H1 (cell line): ENCODE measurements around the gene FKBP1A. TPM values are rescaled to one million over a fixed set of nuclear protein-coding genes. Genes with fewer than 3 reads are reported as not detected.

ENCODE experiments used
- CTCF ChIA-PET: fragments of 300-600 bp; sonication (Branson Sonifier 250); formaldehyde crosslinking; loops from one replicate; lab custom pipeline; 2021; ENCODE audit not compliant: partially characterized antibody; lab: Charles Lee
- POLR2A ChIA-PET: fragments of 300-600 bp; sonication (Branson Sonifier 250); formaldehyde crosslinking; loops from one replicate; lab custom pipeline; 2021; ENCODE audit warnings: inconsistent platforms; ENCODE audit not compliant: partially characterized antibody; lab: Charles Lee
- DNase-seq, 2 experiments: peaks; one replicate each; pipeline versions ENCODE4 v3.0.0 to v3.0.0-alpha.2; 2010 to 2022; ENCODE audit warnings: low spot score in 2 of 2, low read depth in 1 of 2, mixed read lengths in 1 of 2
- FAIRE-seq: peaks from 2 replicates; lab custom pipeline; 2011; peaks lifted over from hg19 to GRCh38; lab: Jason Lieb, UNC
- H2AFZ ChIP-seq: 2 replicates; pipeline ENCODE4 v1.8.1; 2012; ENCODE audit warnings: low read length, inconsistent platforms
- H2AK5ac ChIP-seq: 2 replicates; pipeline ENCODE4 v1.6.1; 2013; ENCODE audit warnings: low read depth, low read length
- H2BK120ac ChIP-seq: replicated peaks from 2 replicates; pipeline ENCODE3; 2013; ENCODE audit warnings: low read depth, low read length, inconsistent platforms
- H2BK12ac ChIP-seq: 2 replicates; pipeline ENCODE4 v1.6.1; 2013; ENCODE audit warnings: low read depth, low read length
- H2BK15ac ChIP-seq: 2 replicates; pipeline ENCODE4 v1.6.1; 2013; ENCODE audit warnings: low read length
- H2BK20ac ChIP-seq: 2 replicates; pipeline ENCODE4 v1.6.1; 2013; ENCODE audit warnings: low read length
- H2BK5ac ChIP-seq: 2 replicates; pipeline ENCODE4 v1.6.1; 2013; ENCODE audit warnings: low read depth, low read length
- H3K14ac ChIP-seq: 2 replicates; pipeline ENCODE4 v1.6.1; 2013; ENCODE audit warnings: inconsistent platforms; ENCODE audit not compliant: insufficient read length
- H3K18ac ChIP-seq: 2 replicates; pipeline ENCODE4 v1.6.1; 2013; ENCODE audit warnings: low read length; ENCODE audit errors: extremely low read depth
- H3K23ac ChIP-seq: 2 replicates; pipeline ENCODE4 v1.6.1; 2013; ENCODE audit warnings: inconsistent platforms; ENCODE audit not compliant: insufficient read length
- H3K23me2 ChIP-seq: 2 replicates; pipeline ENCODE4 v1.6.1; 2013; ENCODE audit warnings: low read depth, low read length
- H3K27ac ChIP-seq: 2 replicates; pipeline ENCODE4 v1.6.1; 2011; ENCODE audit warnings: low read depth, low read length, inconsistent platforms
- H3K27me3 ChIP-seq, 4 experiments: replicated peaks in 1 of 4; 1 replicate in 1 of 4; 2 replicates in 3 of 4; pipeline versions ENCODE4 v1.6.1 to v1.8.1; 2011 to 2013; ENCODE audit warnings: low read length in 3 of 4, mild to moderate bottlenecking in 3 of 4, inconsistent platforms in 2 of 4, mixed read lengths in 2 of 4, moderate library complexity in 1 of 4; ENCODE audit not compliant: control insufficient read depth in 3 of 4, insufficient read depth in 3 of 4; ENCODE audit errors: extremely low read depth in 1 of 4
- H3K36me3 ChIP-seq, 4 experiments: 2 replicates each; pipeline versions ENCODE4 v1.6.1 to v1.8.1; 2011 to 2013; ENCODE audit warnings: mild to moderate bottlenecking in 4 of 4, low read length in 3 of 4, moderate library complexity in 2 of 4, control low read depth in 1 of 4, inconsistent platforms in 1 of 4; ENCODE audit not compliant: insufficient read depth in 4 of 4, control insufficient read depth in 2 of 4
- H3K4ac ChIP-seq: replicated peaks from 2 replicates; pipeline ENCODE3; 2013; ENCODE audit warnings: low read length, low read depth, mixed read lengths, inconsistent platforms; ENCODE audit not compliant: insufficient read length
- H3K4me1 ChIP-seq, 4 experiments: replicated peaks in 1 of 4; 1 replicate in 1 of 4; 2 replicates in 3 of 4; pipeline versions ENCODE4 v1.6.1 to v1.8.1; 2011 to 2013; ENCODE audit warnings: low read length in 3 of 4, inconsistent platforms in 2 of 4, mixed read lengths in 1 of 4; ENCODE audit not compliant: insufficient read depth in 4 of 4, control insufficient read depth in 3 of 4
- H3K4me2 ChIP-seq, 2 experiments: 2 replicates each; pipeline versions ENCODE4 v1.6.1 to v1.8.1; 2011 to 2013; ENCODE audit warnings: low read depth in 2 of 2, low read length in 2 of 2, control low read depth in 1 of 2, inconsistent platforms in 1 of 2, mild to moderate bottlenecking in 1 of 2; ENCODE audit not compliant: insufficient read depth in 1 of 2
- H3K4me3 ChIP-seq, 4 experiments: fragments of 200-600, 300-600 bp in 1 of 4; sonication (generic), shearing (Covaris generic), sonication (Bioruptor Twin) in 1 of 4; 2 replicates each; pipeline versions ENCODE4 v1.5.1 to v1.8.1; 2011 to 2016; ENCODE audit warnings: low read length in 4 of 4, low read depth in 3 of 4, control low read depth in 2 of 4, inconsistent platforms in 2 of 4, mild to moderate bottlenecking in 2 of 4, mixed read lengths in 1 of 4, moderate library complexity in 1 of 4; ENCODE audit not compliant: insufficient read depth in 2 of 4; ENCODE audit errors: extremely low read depth in 1 of 4
- H3K56ac ChIP-seq: replicated peaks from 2 replicates; pipeline ENCODE3; 2013; ENCODE audit warnings: low read depth, mild to moderate bottlenecking, mixed read lengths, low read length, inconsistent platforms; ENCODE audit not compliant: insufficient read length
- H3K79me1 ChIP-seq: 2 replicates; pipeline ENCODE4 v1.6.1; 2013; ENCODE audit warnings: low read depth, low read length, control low read depth
- H3K79me2 ChIP-seq, 2 experiments: 2 replicates each; pipeline versions ENCODE4 v1.6.1 to v1.8.1; 2012 to 2013; ENCODE audit warnings: low read length in 2 of 2, mild to moderate bottlenecking in 2 of 2, inconsistent platforms in 1 of 2; ENCODE audit not compliant: insufficient read depth in 2 of 2, control insufficient read depth in 1 of 2
- H3K9ac ChIP-seq, 4 experiments: replicated peaks in 1 of 4; 1 replicate in 1 of 4; 2 replicates in 3 of 4; pipeline versions ENCODE4 v1.6.1 to v1.8.1; 2011 to 2013; ENCODE audit warnings: low read depth in 3 of 4, low read length in 3 of 4, control low read depth in 2 of 4, mild to moderate bottlenecking in 2 of 4, moderate library complexity in 2 of 4, inconsistent platforms in 1 of 4; ENCODE audit errors: extremely low read depth in 1 of 4
- H3K9me3 ChIP-seq, 2 experiments: 2 replicates each; pipeline versions ENCODE4 v1.6.1 to v1.8.1; 2012 to 2013; ENCODE audit warnings: mild to moderate bottlenecking in 2 of 2, moderate library complexity in 2 of 2, control low read depth in 1 of 2, inconsistent platforms in 1 of 2, low read depth in 1 of 2, low read length in 1 of 2, mixed read lengths in 1 of 2; ENCODE audit not compliant: insufficient read depth in 2 of 2
- H4K20me1 ChIP-seq, 2 experiments: replicated peaks in 1 of 2; 2 replicates each; pipeline versions ENCODE3 to v1.8.1; 2011 to 2013; ENCODE audit warnings: inconsistent platforms in 2 of 2, low read length in 2 of 2, mild to moderate bottlenecking in 1 of 2; ENCODE audit not compliant: insufficient read depth in 2 of 2, control insufficient read depth in 1 of 2
- H4K5ac ChIP-seq: 2 replicates; pipeline ENCODE4 v1.6.1; 2013; ENCODE audit warnings: low read length, low read depth, mixed read lengths, inconsistent platforms; ENCODE audit not compliant: insufficient read length
- H4K8ac ChIP-seq: 2 replicates; pipeline ENCODE4 v1.8.0; 2013; ENCODE audit warnings: mild to moderate bottlenecking, moderate library complexity, low read length, inconsistent platforms; ENCODE audit not compliant: insufficient read depth; ENCODE audit errors: extremely low read depth
- H4K91ac ChIP-seq: replicated peaks from 2 replicates; pipeline ENCODE3; 2013; ENCODE audit warnings: low read length, mixed read lengths, inconsistent platforms; ENCODE audit not compliant: insufficient read length
- POLR2AphosphoS5 ChIP-seq: IDR thresholded peaks from 2 replicates; pipeline ENCODE4 v1.6.1; 2011; ENCODE audit warnings: low read depth, low read length
- WGBS, 2 experiments: shearing (Covaris generic) in 1 of 2; methylation state at CpG; one replicate each; pipeline versions ENCODE4 v1.1.6 to v1.1.7; 2013 to 2015; ENCODE audit warnings: low lambda C conversion rate in 2 of 2, mixed read lengths in 2 of 2, inconsistent platforms in 1 of 2, low coverage in 1 of 2, missing lambda C conversion rate in 1 of 2; ENCODE audit not compliant: insufficient replicate concordance in 2 of 2, insufficient coverage in 1 of 2, insufficient read length in 1 of 2; ENCODE audit errors: extremely low coverage in 1 of 2, missing lambda C conversion rate in 1 of 2; 5-methylcytosine and 5-hydroxymethylcytosine counted together
- polyA plus RNA-seq, 7 experiments: library from polyadenylated mRNA; depleted of rRNA in 3 of 7; stranded (reverse) in 5 of 7; unstranded in 2 of 7; fragments of >200 nt in 5 of 7; fragments of 200-250 nt in 2 of 7; gene quantifications; 1 replicate in 5 of 7; 2 replicates in 1 of 7; 4 replicates in 1 of 7; pipeline versions ENCODE4 v1.2.1 to v1.2.3, GENCODE V29; 2011 to 2013; ENCODE audit warnings: missing spikeins in 2 of 7, mixed read lengths in 2 of 7
- total RNA-seq: library from RNA; stranded (reverse); fragmentation: NEBNext Ultra II Directional; extraction: Animal tissue kit (Norgen Biotek cat#: 25700); gene quantifications from 2 replicates; pipeline ENCODE4 v1.2.1, GENCODE V29; 2021

Gene FKBP1A
- total and polyA plus RNA-seq, 2 of the 8 experiments (the other 6 are each of a cell fraction or from before 2014, with no cell fraction given), result 250 to 685 TPM

DNA sequence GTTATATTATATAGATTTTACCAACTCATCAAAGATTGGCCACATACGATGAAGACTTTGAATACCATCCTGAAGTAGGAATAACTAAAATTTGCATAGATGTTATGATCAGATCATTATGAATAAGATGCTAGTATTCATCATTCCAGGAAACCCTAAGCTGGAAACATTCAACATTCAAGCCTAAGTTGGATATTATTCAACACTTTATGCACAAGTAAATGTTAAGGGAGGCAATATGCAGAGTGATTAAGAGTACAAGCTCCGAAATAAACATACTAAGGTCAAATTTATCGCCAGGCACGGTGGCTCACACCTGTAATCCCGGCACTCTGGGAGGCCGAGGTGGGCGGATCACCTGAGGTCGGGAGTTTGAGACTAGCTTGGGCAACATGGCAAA lies 43.4 kb upstream of the FKBP1A start:
- no peak overlapping the region for H2BK12ac ChIP-seq
- no peak overlapping the region for H2BK120ac ChIP-seq
- H3K79me1 ChIP-seq, result no peaks in the 10 kb centered on the region
- no peak overlapping the region for H3K4ac ChIP-seq
- H3K27ac ChIP-seq, result no peak overlapping the region
- no peak overlapping the region for H3K18ac ChIP-seq
- 87% methylated on average over 8 of the region's 8 CpGs; no CpG with 5 or more reads in 1 of the 2 experiments for WGBS, 2 experiments
- CTCF ChIA-PET, result interaction anchor here (1.0 to 8.4 kb wide), 11 partner anchors 12 to 252 kb away, joined by 3 to 139 read pairs (median 6); partner anchors contain the start of gene NSFL1C
- no peaks in the 10 kb centered on the region for H4K20me1 ChIP-seq
- no peak overlapping the region for H3K23ac ChIP-seq
- no peaks in the 10 kb centered on the region for H3K27me3 ChIP-seq
- peaks cover 0 to 16% (median 0%) of the 10 kb centered on the region in 4 experiments; a peak in 2 of 8 replicates for H3K36me3 ChIP-seq
- H3K9me3 ChIP-seq, result peaks cover 15 to 27% of the 10 kb centered on the region in 2 experiments
- H3K23me2 ChIP-seq, result no peaks in the 10 kb centered on the region
- H2BK15ac ChIP-seq, result no peak overlapping the region
- POLR2A ChIA-PET, result interaction anchor here (1.0 to 2.8 kb wide), 2 partner anchors 9 to 15 kb away, joined by 3 to 13 read pairs; no protein-coding TSS in a partner anchor
- H4K91ac ChIP-seq, result no peak overlapping the region
- H3K9ac ChIP-seq, result no peak overlapping the region
- no peak overlapping the region for H3K56ac ChIP-seq
- no peak overlapping the region for H2BK20ac ChIP-seq
- no peak overlapping the region for H2BK5ac ChIP-seq
- H3K4me1 ChIP-seq, result no peaks in the 10 kb centered on the region; a peak in 1 of 7 replicates
- TF ChIP-seq POLR2AphosphoS5, result no peak
- H4K5ac ChIP-seq, result no peak overlapping the region
- no peak overlapping the region for H2AK5ac ChIP-seq
- DNase-seq (no peak), FAIRE-seq (no peak)
- H4K8ac ChIP-seq, result no peak overlapping the region
- H3K79me2 ChIP-seq, result no peaks in the 10 kb centered on the region
- no peak overlapping the region for H3K14ac ChIP-seq
- H2AFZ ChIP-seq, result no peak overlapping the region
- H3K4me2 ChIP-seq, result no peak overlapping the region
- H3K4me3 ChIP-seq, result no peak overlapping the region
